Left lung (tissue), 10 donors: ENCODE results near the gene OR1L6. TPM values are rescaled to one million over a fixed set of nuclear protein-coding genes. Genes with fewer than 3 reads are reported as not detected.

Source experiments
- ATAC-seq: fragments of 200-7000 bp; cut with Tn5 transposase; one replicate; pipeline ENCODE4 v1.9.1; 2020; ENCODE audit warnings: moderate library complexity
- DNase-seq, 4 donors: peaks; one replicate each; pipeline ENCODE4 v3.0.0-alpha.2; 2013 to 2020
- H3K27ac ChIP-seq, 2 donors: fragments of 200-600 bp; sonication (generic) in 1 of 2; one replicate each; pipeline versions ENCODE4 v1.5.0 to v1.8.0; 2020 to 2021
- H3K27me3 ChIP-seq, 2 donors: fragments of 200-600 bp; sonication (generic) in 1 of 2; one replicate each; pipeline versions ENCODE4 v1.5.0 to v1.8.0; 2020 to 2021
- H3K36me3 ChIP-seq, 2 donors: fragments of 200-600 bp; sonication (generic) in 1 of 2; one replicate each; pipeline versions ENCODE4 v1.5.0 to v1.8.0; 2020 to 2021
- H3K4me1 ChIP-seq, 2 donors: fragments of 200-600 bp; one replicate each; pipeline ENCODE4 v1.8.0; 2021
- H3K4me3 ChIP-seq, 2 donors: fragments of 200-600 bp; sonication (generic) in 1 of 2; one replicate each; pipeline versions ENCODE4 v1.5.0 to v1.8.0; 2020 to 2021; ENCODE audit warnings: mild to moderate bottlenecking in 1 of 2
- H3K9me3 ChIP-seq, 2 donors: fragments of 200-600 bp; sonication (generic) in 1 of 2; one replicate each; pipeline versions ENCODE4 v1.5.0 to v1.8.0; 2020 to 2021
- intact Hi-C, 2 donors: fragments of 100-400 bp; cut with DNase I; formaldehyde crosslinking; loops; one replicate each; pipeline versions ENCODE4 v1.11.2 to v1.14.2; 2022
- polyA plus RNA-seq, 6 donors: library from polyadenylated mRNA; unstranded; fragments of 120-200 nt; gene quantifications; one replicate each; pipeline ENCODE4 v1.2.1, GENCODE V29; 2013; ENCODE audit not compliant: insufficient read length in 6 of 6
- total RNA-seq, 2 donors: library from RNA; stranded (reverse); fragmentation: NEBNext Ultra II Directional; extraction: Animal tissue kit (Norgen Biotek cat#: 25700); gene quantifications; one replicate each; pipeline ENCODE4 v1.2.1, GENCODE V29; 2021
- TF ChIP-seq, protein P1 (sequence below), 2 donors: fragments of 200-600 bp; sonication (generic) in 1 of 2; IDR thresholded peaks; one replicate each; pipeline versions ENCODE4 v1.5.0 to v1.8.0; 2021; ENCODE audit warnings: antibody characterized with exemption in 2 of 2
- donor health status: DM: no; HTN: yes; CAD: no.
- donor health status: DM: no; HTN: no; CAD: no.

OR1L6 gene
- total and polyA plus RNA-seq, 8 donors, result not detected

DNA sequence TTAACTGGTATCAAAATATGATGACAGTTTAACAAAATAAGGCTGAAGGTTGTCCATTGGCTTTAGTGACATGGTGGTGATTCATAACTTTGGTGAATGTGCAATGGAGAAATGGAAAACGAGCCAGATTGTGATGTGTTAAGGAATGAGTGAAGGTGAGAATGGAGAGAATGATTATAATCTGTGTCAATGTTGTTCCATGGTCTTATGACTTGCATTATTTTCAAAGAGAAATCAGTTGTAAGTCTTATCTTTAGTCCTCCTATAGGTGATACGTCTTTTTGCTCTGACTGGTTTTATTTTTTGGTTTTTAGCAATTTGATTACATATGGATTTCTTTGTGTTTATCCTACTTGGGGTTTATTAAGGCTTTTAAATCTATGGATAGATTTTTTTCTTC, 12.7 kb downstream of the OR1L6 start:
- H3K9me3 ChIP-seq, result peaks cover 0 to 28% of the 10 kb centered on the region in 2 donors
- no peak overlapping the region for H3K27ac ChIP-seq
- TF ChIP-seq, protein P1, sequence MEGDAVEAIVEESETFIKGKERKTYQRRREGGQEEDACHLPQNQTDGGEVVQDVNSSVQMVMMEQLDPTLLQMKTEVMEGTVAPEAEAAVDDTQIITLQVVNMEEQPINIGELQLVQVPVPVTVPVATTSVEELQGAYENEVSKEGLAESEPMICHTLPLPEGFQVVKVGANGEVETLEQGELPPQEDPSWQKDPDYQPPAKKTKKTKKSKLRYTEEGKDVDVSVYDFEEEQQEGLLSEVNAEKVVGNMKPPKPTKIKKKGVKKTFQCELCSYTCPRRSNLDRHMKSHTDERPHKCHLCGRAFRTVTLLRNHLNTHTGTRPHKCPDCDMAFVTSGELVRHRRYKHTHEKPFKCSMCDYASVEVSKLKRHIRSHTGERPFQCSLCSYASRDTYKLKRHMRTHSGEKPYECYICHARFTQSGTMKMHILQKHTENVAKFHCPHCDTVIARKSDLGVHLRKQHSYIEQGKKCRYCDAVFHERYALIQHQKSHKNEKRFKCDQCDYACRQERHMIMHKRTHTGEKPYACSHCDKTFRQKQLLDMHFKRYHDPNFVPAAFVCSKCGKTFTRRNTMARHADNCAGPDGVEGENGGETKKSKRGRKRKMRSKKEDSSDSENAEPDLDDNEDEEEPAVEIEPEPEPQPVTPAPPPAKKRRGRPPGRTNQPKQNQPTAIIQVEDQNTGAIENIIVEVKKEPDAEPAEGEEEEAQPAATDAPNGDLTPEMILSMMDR (IDR thresholded peaks at IDR 0.05), result no peak
- H3K36me3 ChIP-seq, result no peaks in the 10 kb centered on the region
- DNase-seq (no peak), ATAC-seq (no peak)
- intact Hi-C loops, result no loop called here
- H3K4me1 ChIP-seq, result no peaks in the 10 kb centered on the region
- H3K27me3 ChIP-seq, result no peaks in the 10 kb centered on the region
- H3K4me3 ChIP-seq, result no peak overlapping the region

DNA sequence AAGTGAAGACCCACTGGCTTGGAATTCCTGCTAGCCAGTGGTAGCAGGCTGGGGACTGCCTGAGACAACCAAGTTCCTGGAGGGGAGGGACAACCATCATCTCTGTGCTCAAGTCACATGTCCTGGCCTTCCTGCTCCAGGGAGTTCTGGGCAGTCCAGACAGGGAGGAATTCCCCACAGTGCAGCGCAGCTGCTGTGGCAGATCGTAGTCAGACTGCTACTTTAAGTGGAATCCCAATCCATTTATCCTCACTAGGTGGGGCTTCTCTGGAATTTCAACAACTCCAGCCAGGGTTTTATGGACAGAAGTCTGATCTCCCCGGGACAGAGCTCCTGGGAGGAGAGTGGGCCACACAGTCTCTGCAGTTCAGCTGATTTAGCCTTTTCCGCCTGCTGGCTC, 25.7 kb downstream of the OR1L6 start:
- H3K36me3 ChIP-seq, result no peaks in the 10 kb centered on the region
- peaks cover 0 to 50% of the 10 kb centered on the region in 2 donors for H3K9me3 ChIP-seq
- H3K27me3 ChIP-seq, result no peaks in the 10 kb centered on the region
- TF ChIP-seq, protein P1 (IDR thresholded peaks at IDR 0.05), result no peak
- ATAC-seq (no peak), DNase-seq (no peak)
- H3K4me1 ChIP-seq, result no peaks in the 10 kb centered on the region
- no peak overlapping the region for H3K4me3 ChIP-seq
- intact Hi-C loops, result no loop called here
- H3K27ac ChIP-seq, result no peak overlapping the region

- TF ChIP-seq, protein P1 (IDR thresholded peaks at IDR 0.05), result no peak
- H3K27me3 ChIP-seq, result no peaks in the 10 kb centered on the region
- H3K36me3 ChIP-seq, result no peaks in the 10 kb centered on the region
- ATAC-seq, result no peak
- H3K4me3 ChIP-seq, result no peak overlapping the region
- no peak overlapping the region for H3K27ac ChIP-seq
- no peak for DNase-seq
- intact Hi-C loops, result no loop called here
- H3K4me1 ChIP-seq, result no peaks in the 10 kb centered on the region
- H3K9me3 ChIP-seq, result peaks cover 0 to 8% of the 10 kb centered on the region in 2 donors
These were observed 34.9 kb downstream of the OR1L6 start for GRCh38 chr9:122777052-122777451.

DNA sequence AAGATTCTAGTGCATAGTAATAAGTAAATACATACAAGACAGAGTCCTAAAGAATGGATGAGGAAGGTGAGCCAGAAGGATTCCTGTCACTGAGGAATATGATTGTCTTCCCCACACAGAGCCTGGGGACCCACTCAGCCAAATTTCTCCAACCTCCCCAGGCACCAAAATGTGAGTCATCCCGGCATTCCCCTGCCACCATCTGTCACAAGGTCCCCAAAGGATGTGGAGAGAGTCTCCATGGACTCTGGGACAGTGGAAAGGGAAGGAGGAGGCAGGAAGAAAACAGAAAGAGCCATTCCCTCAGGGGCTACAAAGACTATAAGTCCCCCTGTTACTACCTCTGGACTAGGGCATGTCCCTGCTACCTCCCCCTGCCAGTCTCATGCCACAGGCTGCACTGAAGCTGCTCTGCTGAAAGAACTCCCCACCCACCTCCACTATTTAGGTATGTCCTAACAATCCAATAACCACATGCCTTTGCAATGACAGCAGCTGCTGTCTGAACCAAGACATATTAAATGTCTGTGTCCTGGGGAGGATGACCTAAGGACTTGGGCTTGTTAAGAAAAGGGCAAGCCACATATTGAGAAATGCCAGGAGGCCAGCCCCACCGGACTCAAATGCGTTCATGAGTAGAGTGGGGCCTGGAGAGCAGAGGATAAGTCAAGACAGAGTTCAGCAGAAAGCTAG, 36.0 kb downstream of the OR1L6 start:
- intact Hi-C loops, result no loop called here
- no peak overlapping the region for H3K4me3 ChIP-seq
- TF ChIP-seq, protein P1 (IDR thresholded peaks at IDR 0.05), result no peak
- H3K27ac ChIP-seq, result no peak overlapping the region
- H3K27me3 ChIP-seq, result no peaks in the 10 kb centered on the region
- H3K4me1 ChIP-seq, result no peaks in the 10 kb centered on the region
- DNase-seq, result no peak
- H3K36me3 ChIP-seq, result no peaks in the 10 kb centered on the region
- H3K9me3 ChIP-seq, result peaks cover 0 to 4% of the 10 kb centered on the region in 2 donors
- ATAC-seq, result no peak

DNA sequence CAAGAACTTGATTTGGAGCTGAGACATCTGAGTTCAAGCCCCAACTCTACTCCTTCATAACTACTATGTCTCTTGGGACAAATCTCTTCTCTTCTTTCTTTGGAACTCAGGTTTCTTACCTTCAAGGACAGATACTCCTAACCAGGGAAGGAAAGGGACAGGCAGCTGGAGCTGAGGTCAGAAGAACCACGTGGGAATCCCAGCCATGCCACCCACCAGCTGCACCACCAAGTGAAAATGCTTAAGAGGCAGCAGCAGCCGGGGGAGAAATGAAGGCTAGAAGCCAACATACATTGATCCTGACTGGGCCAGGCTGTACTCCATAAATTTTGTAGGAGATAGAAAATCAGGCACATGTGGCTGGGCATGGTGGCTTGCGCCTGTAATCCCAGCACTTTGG, 37.1 kb downstream of the OR1L6 start:
- no peak overlapping the region for H3K27ac ChIP-seq
- TF ChIP-seq, protein P1 (IDR thresholded peaks at IDR 0.05), result no peak
- ATAC-seq, result no peak
- H3K4me1 ChIP-seq, result no peaks in the 10 kb centered on the region
- no peaks in the 10 kb centered on the region for H3K36me3 ChIP-seq
- no peak overlapping the region for H3K4me3 ChIP-seq
- no peak for DNase-seq
- intact Hi-C loops, result no loop called here
- H3K9me3 ChIP-seq, result no peaks in the 10 kb centered on the region
- no peaks in the 10 kb centered on the region for H3K27me3 ChIP-seq
